ENCODE results near the gene AP3S1.

DNA sequence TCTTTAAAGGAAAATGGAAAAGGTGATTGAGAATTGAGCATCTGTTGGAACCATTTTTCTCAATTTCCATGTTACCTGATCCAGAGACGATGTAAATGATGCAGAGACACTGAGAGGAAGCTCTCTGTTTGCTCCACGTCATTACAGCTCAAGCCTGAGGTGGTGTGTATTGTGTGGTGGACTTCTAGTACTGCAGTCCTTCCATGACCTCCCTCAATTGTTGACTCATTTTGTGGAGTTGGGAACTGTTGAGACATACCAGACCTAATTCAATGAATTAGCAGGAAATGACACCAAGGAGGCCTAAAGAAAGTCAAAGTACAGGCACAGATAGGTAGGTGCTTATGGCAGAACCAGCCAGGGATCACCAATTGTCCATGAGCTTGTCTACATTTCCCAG is 104.9 kb downstream of the AP3S1 start:
- TF ChIP-seq POLR2A (IDR thresholded peaks at IDR 0.05), result no peak
- TF ChIP-seq, protein P1, sequence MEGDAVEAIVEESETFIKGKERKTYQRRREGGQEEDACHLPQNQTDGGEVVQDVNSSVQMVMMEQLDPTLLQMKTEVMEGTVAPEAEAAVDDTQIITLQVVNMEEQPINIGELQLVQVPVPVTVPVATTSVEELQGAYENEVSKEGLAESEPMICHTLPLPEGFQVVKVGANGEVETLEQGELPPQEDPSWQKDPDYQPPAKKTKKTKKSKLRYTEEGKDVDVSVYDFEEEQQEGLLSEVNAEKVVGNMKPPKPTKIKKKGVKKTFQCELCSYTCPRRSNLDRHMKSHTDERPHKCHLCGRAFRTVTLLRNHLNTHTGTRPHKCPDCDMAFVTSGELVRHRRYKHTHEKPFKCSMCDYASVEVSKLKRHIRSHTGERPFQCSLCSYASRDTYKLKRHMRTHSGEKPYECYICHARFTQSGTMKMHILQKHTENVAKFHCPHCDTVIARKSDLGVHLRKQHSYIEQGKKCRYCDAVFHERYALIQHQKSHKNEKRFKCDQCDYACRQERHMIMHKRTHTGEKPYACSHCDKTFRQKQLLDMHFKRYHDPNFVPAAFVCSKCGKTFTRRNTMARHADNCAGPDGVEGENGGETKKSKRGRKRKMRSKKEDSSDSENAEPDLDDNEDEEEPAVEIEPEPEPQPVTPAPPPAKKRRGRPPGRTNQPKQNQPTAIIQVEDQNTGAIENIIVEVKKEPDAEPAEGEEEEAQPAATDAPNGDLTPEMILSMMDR (IDR thresholded peaks at IDR 0.05), result no peak
